Adrenal gland (tissue), 12 donors: ENCODE data around the gene APCDD1L. TPM values are rescaled to one million over a fixed set of nuclear protein-coding genes. Genes with fewer than 3 reads are reported as not detected.

Source experiments
- DNase-seq, 7 donors: peaks; one replicate each; pipeline ENCODE4 v3.0.0-alpha.2; 2019 to 2020
- H3K27ac ChIP-seq, 5 donors: fragments of 200-600 bp; sonication (generic) in 4 of 5; 1 replicate in 3 of 5; 2 replicates in 2 of 5; pipeline versions ENCODE4 v1.5.1 to v1.8.0; 2016 to 2020; ENCODE audit warnings: mild to moderate bottlenecking in 1 of 5
- H3K27me3 ChIP-seq: fragments of 200-600 bp; 2 replicates; pipeline ENCODE4 v1.8.0; 2021
- H3K36me3 ChIP-seq, 2 donors: fragments of 200-600 bp; replicated peaks in 1 of 2; 1 replicate in 1 of 2; 2 replicates in 1 of 2; pipeline versions ENCODE4 v1.5.1 to v1.8.0; 2018 to 2022
- H3K4me1 ChIP-seq, 2 donors: fragments of 200-600 bp; replicated peaks in 1 of 2; 1 replicate in 1 of 2; 2 replicates in 1 of 2; pipeline versions ENCODE4 v1.5.1 to v1.8.0; 2018 to 2021
- H3K4me3 ChIP-seq, 4 donors: fragments of 200-600 bp; sonication (generic) in 3 of 4; one replicate each; pipeline ENCODE4 v1.5.1; 2016 to 2018
- H3K9me3 ChIP-seq, 3 donors: fragments of 200-600 bp; sonication (generic) in 1 of 3; replicated peaks in 1 of 3; 1 replicate in 2 of 3; 2 replicates in 1 of 3; pipeline versions ENCODE4 v1.5.1 to v1.8.0; 2016 to 2021
- CTCF ChIP-seq, 6 experiments: fragments of 450-650 bp in 4 of 6; fragments of 200-600 bp in 2 of 6; sonication (generic) in 1 of 6; IDR thresholded peaks; 1 replicate in 5 of 6; 2 replicates in 1 of 6; pipeline versions ENCODE4 v1.5.1 to v1.8.0; 2016 to 2021; ENCODE audit warnings: antibody characterized with exemption in 6 of 6, mild to moderate bottlenecking in 2 of 6, moderate library complexity in 1 of 6
- POLR2A ChIP-seq, 2 donors: fragments of 450-650 bp; IDR thresholded peaks; one replicate each; pipeline ENCODE4 v1.6.1; 2017; ENCODE audit warnings: antibody characterized with exemption in 2 of 2, mild to moderate bottlenecking in 2 of 2, moderate library complexity in 1 of 2
- WGBS, 4 donors: extraction: QIAGEN DNeasy Blood & Tissue Kit in 2 of 4; methylation state at CpG; one replicate each; pipeline versions ENCODE4 v1.1.5 to v1.1.7; 2013 to 2017; 5-methylcytosine and 5-hydroxymethylcytosine counted together
- intact Hi-C, 2 donors: fragments of 100-400 bp; cut with DNase I; formaldehyde crosslinking; loops; one replicate each; pipeline versions ENCODE4 v1.14.1 to v1.15.0; 2022 to 2023
- polyA plus RNA-seq, 3 donors: library from polyadenylated mRNA; stranded (reverse); fragments of 200-250 nt in 2 of 3; fragments of 350-450 nt in 1 of 3; fragmentation: Illumina TruSeq in 1 of 3; extraction: RNeasy Lipid Tissue Mini Kit (QIAGEN cat#74804) in 1 of 3; gene quantifications; one replicate each; pipeline ENCODE4 v1.2.3, GENCODE V29; 2013 to 2014
- total RNA-seq, 9 donors: library from RNA; depleted of rRNA in 4 of 9; stranded (reverse); fragments of >200 nt in 4 of 9; fragments of 120-200 nt in 1 of 9; fragmentation: NEBNext Ultra II Directional in 1 of 9; extraction: Animal tissue kit (Norgen Biotek cat#: 25700) in 1 of 9; gene quantifications; one replicate each; pipeline versions ENCODE4 v1.1.0 to v1.2.4, GENCODE V29; 2013 to 2023
- donor health status: healthy with polysubstance abuse.
- donor health status: Bipolar disorder and iron deficiency.
- donor health status: DM: yes; HTN: yes; CAD: no.
- donor health status: DM: no; HTN: no; CAD: no.
- donor health status: DM: no; HTN: no; CAD: no.
- donor health status: DM: yes; HTN: yes; CAD: no.

APCDD1L gene
- total and polyA plus RNA-seq, 12 donors, result 0.06 to 0.96 (median 0.27) TPM; not detected in 4

- Histone ChIP-seq H3K27me3 (no peaks in the 10 kb centered on the region), H3K9me3 (no peaks in the 10 kb centered on the region), H3K4me1 (no peaks in the 10 kb centered on the region), H3K4me3 (no peak overlapping the region), H3K27ac (no peak overlapping the region), H3K36me3 (no peaks in the 10 kb centered on the region)
- intact Hi-C loops, result no loop called here
- TF ChIP-seq CTCF (IDR thresholded peaks at IDR 0.05), result no peak
- TF ChIP-seq POLR2A (IDR thresholded peaks at IDR 0.05), result no peak
- 64 to 75% (median 71%) methylated on average over 18 to 28 of the region's 28 CpGs for WGBS, 4 donors
- DNase-seq, result peak in 2 of 7 donors; percentile 26 to 37
Measured at GRCh38 chr20:58467572-58468527, 47.3 kb downstream of the APCDD1L start.

GRCh38 chr20:58466729-58467571 is 48.2 kb downstream of the APCDD1L start:
- H3K36me3 ChIP-seq, result no peaks in the 10 kb centered on the region
- DNase-seq, result no peak
- H3K4me3 ChIP-seq, result no peak overlapping the region
- no peaks in the 10 kb centered on the region for H3K27me3 ChIP-seq
- intact Hi-C loops, result no loop called here
- H3K27ac ChIP-seq, result no peak overlapping the region
- no peaks in the 10 kb centered on the region for H3K9me3 ChIP-seq
- no peaks in the 10 kb centered on the region for H3K4me1 ChIP-seq
- TF ChIP-seq CTCF (IDR thresholded peaks at IDR 0.05) (no peak), POLR2A (IDR thresholded peaks at IDR 0.05) (no peak)
- 67 to 92% (median 80%) methylated on average over 14 to 68 of the region's 68 CpGs for WGBS, 4 donors

GRCh38 chr20:58466095-58466708 is 49.0 kb downstream of the APCDD1L start:
- Histone ChIP-seq H3K4me1 (no peaks in the 10 kb centered on the region), H3K27ac (no peak overlapping the region), H3K27me3 (no peaks in the 10 kb centered on the region), H3K36me3 (no peaks in the 10 kb centered on the region), H3K9me3 (no peaks in the 10 kb centered on the region), H3K4me3 (no peak overlapping the region)
- intact Hi-C loops, result no loop called here
- TF ChIP-seq CTCF (IDR thresholded peaks at IDR 0.05), result no peak
- TF ChIP-seq POLR2A (IDR thresholded peaks at IDR 0.05), result no peak
- no peak for DNase-seq
- 92 to 96% (median 94%) methylated on average over 27 of the region's 27 CpGs for WGBS, 4 donors

GRCh38 chr20:58464838-58465237 is 50.4 kb downstream of the APCDD1L start:
- H3K36me3 ChIP-seq, result no peaks in the 10 kb centered on the region
- H3K27ac ChIP-seq, result no peak overlapping the region
- no peaks in the 10 kb centered on the region for H3K9me3 ChIP-seq
- DNase-seq, result no peak
- no peaks in the 10 kb centered on the region for H3K27me3 ChIP-seq
- H3K4me1 ChIP-seq, result no peaks in the 10 kb centered on the region
- intact Hi-C loops, result no loop called here
- TF ChIP-seq CTCF (IDR thresholded peaks at IDR 0.05), result no peak
- 71 to 92% (median 78%) methylated on average over 8 of the region's 8 CpGs for WGBS, 4 donors
- no peak overlapping the region for H3K4me3 ChIP-seq
